Uterus (tissue), 4 donors: Measurements from ENCODE around the gene RNF111. TPM values are rescaled to one million over a fixed set of nuclear protein-coding genes. Genes with fewer than 3 reads are reported as not detected.

Experiments used
- DNase-seq, 2 donors: peaks; one replicate each; pipeline ENCODE4 v3.0.0-alpha.2; 2019 to 2020
- H3K27ac ChIP-seq, 2 donors: fragments of 200-600 bp; sonication (generic); 1 replicate in 1 of 2; 2 replicates in 1 of 2; pipeline ENCODE4 v1.5.1; 2016 to 2018
- H3K27me3 ChIP-seq, 2 donors: fragments of 200-600 bp; sonication (generic); one replicate each; pipeline ENCODE4 v1.5.1; 2018 to 2019; ENCODE audit warnings: control low read depth in 1 of 2
- H3K36me3 ChIP-seq, 2 donors: fragments of 200-600 bp; sonication (generic); one replicate each; pipeline ENCODE4 v1.5.1; 2019; ENCODE audit warnings: control low read depth in 1 of 2
- H3K4me1 ChIP-seq, 2 donors: fragments of 200-600 bp; sonication (generic); one replicate each; pipeline ENCODE4 v1.5.1; 2018 to 2019; ENCODE audit warnings: control low read depth in 1 of 2
- H3K4me3 ChIP-seq, 2 donors: fragments of 200-600 bp; sonication (generic); 1 replicate in 1 of 2; 2 replicates in 1 of 2; pipeline ENCODE4 v1.5.1; 2018 to 2019; ENCODE audit warnings: mild to moderate bottlenecking in 1 of 2
- H3K9me3 ChIP-seq, 2 donors: fragments of 200-600 bp; sonication (generic); one replicate each; pipeline ENCODE4 v1.5.1; 2019; ENCODE audit warnings: control low read depth in 1 of 2
- POLR2A ChIP-seq, 2 donors: fragments of 450-650 bp; IDR thresholded peaks; one replicate each; pipeline ENCODE4 v1.6.1; 2016; ENCODE audit warnings: antibody characterized with exemption in 2 of 2, mild to moderate bottlenecking in 1 of 2, moderate library complexity in 1 of 2
- intact Hi-C: fragments of 100-400 bp; cut with DNase I; formaldehyde crosslinking; loops from one replicate; pipeline ENCODE4 v1.15.1; 2023; ENCODE audit warnings: low total_unique reads
- total RNA-seq, 4 donors: library from RNA; depleted of rRNA in 3 of 4; stranded (reverse); fragments of >200 nt in 3 of 4; gene quantifications; one replicate each; pipeline versions ENCODE4 v1.1.0 to v1.2.4, GENCODE V29; 2014 to 2023
- TF ChIP-seq, protein P1 (sequence below), 4 experiments: fragments of 200-600 bp in 2 of 4; fragments of 450-650 bp in 2 of 4; sonication (generic) in 2 of 4; IDR thresholded peaks; one replicate each; pipeline ENCODE4 v1.5.1; 2016 to 2019; ENCODE audit warnings: antibody characterized with exemption in 4 of 4, mild to moderate bottlenecking in 2 of 4, moderate library complexity in 1 of 4
- donor health status: DM: yes; HTN: yes; CAD: no.

RNF111 gene
- total RNA-seq, 4 donors from 2014 or later = 25.9 to 43.9 (median 30.5) TPM

DNA sequence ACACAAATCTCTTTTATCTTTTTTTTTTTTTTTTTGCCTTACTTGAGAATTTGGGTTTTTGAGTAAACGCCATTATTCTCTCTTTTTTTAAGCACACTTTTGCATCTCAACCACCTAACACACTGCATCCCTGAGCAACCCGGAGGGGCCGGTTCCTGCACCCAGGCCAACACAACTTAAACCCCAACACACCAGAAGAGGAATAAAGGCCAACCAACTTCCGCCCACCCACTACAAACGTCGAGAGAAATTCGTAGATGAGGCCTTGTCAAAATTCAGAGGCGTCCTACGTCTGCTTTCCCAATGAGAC, 117.1 kb downstream of the RNF111 start:
- TF ChIP-seq, protein P1, sequence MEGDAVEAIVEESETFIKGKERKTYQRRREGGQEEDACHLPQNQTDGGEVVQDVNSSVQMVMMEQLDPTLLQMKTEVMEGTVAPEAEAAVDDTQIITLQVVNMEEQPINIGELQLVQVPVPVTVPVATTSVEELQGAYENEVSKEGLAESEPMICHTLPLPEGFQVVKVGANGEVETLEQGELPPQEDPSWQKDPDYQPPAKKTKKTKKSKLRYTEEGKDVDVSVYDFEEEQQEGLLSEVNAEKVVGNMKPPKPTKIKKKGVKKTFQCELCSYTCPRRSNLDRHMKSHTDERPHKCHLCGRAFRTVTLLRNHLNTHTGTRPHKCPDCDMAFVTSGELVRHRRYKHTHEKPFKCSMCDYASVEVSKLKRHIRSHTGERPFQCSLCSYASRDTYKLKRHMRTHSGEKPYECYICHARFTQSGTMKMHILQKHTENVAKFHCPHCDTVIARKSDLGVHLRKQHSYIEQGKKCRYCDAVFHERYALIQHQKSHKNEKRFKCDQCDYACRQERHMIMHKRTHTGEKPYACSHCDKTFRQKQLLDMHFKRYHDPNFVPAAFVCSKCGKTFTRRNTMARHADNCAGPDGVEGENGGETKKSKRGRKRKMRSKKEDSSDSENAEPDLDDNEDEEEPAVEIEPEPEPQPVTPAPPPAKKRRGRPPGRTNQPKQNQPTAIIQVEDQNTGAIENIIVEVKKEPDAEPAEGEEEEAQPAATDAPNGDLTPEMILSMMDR (IDR thresholded peaks at IDR 0.05) = no peak
- no peak for TF ChIP-seq POLR2A (IDR thresholded peaks at IDR 0.05)
- Histone ChIP-seq H3K4me3 (peak overlapping the region; percentile 47 to 51), H3K27ac (peak overlapping the region; percentile 46 to 53), H3K9me3 (no peaks in the 10 kb centered on the region), H3K4me1 (peaks cover 0 to 4% of the 10 kb centered on the region in 2 donors), H3K27me3 (no peaks in the 10 kb centered on the region), H3K36me3 (no peaks in the 10 kb centered on the region)
- intact Hi-C loops = no loop called here
- no peak for DNase-seq

DNA sequence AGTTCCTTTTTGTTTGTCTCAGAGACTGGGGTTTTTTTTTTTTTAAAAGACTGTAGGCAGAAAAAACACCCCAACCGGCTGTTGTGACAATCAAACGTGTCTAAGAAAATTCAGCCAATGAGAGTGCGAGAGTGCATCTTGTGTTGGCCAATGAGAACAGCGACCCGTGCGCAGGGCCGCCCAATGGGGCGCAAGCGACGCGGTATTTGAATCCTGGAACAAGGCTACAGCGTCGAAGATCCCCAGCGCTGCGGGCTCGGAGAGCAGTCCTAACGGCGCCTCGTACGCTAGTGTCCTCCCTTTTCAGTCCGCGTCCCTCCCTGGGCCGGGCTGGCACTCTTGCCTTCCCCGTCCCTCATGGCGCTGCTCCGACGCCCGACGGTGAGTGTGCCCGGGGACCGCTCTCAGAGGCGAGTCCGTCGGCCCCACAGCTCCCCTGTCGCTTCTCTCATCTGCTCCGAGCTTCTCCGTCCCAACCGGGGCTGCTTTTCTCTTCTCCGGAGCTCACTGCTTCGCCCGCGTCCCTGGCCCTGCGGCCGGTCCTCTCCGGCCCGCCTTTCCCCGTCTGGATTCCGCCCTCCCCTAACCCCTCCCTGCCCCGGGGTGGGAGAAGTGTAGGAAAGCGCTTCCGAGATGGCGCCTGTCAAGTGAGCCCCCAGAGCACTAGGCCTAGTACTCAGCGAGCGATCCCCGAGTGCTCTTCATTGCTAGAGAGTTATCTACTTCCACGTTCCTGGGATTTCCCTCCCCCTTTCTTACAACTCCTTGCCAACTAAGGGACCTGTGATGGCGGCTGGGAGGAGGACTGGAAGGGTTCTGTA, 117.7 kb downstream of the RNF111 start, which contains the start of gene CCNB2:
CCNB2 (plus strand) TSS at position 235 of the 821 bp plus-strand sequence; CDS start at position 358, 123 bp downstream.
- peak; percentile 77 to 78 for DNase-seq
- H3K27me3 ChIP-seq = no peaks in the 10 kb centered on the region
- H3K9me3 ChIP-seq = no peaks in the 10 kb centered on the region
- H3K4me1 ChIP-seq = peaks cover 0 to 4% of the 10 kb centered on the region in 2 donors
- H3K4me3 ChIP-seq = peak within 1 kb of the TSS; percentile 47 to 51
- peak within 1 kb of the TSS; percentile 46 to 53 for H3K27ac ChIP-seq
- H3K36me3 ChIP-seq = no peaks in the 10 kb centered on the region
- TF ChIP-seq, protein P1 (IDR thresholded peaks at IDR 0.05) = no peak
- no peak for TF ChIP-seq POLR2A (IDR thresholded peaks at IDR 0.05)
- intact Hi-C loops = no loop called here

DNA sequence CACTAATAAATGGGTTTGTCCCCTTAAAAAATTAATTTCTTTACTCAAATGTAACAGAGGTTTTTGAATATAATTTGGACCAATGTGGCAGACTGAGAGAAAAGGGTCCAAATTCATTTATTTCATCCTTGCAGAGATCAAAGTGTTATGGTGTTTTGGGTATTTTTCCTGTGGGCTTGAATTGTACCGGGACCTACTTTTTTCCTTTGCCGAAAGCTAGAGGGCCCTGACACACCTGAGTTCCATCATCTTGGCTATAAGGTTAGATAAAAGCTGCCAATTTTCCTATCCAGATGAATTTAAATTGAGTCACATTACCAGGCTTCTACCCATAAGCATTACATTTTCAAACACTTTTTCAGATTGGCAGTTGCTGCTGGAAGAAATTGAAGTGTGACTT, 118.4 kb downstream of the RNF111 start:
- H3K9me3 ChIP-seq = no peaks in the 10 kb centered on the region
- no peak overlapping the region for H3K4me3 ChIP-seq
- H3K36me3 ChIP-seq = no peaks in the 10 kb centered on the region
- intact Hi-C loops = no loop called here
- no peak for DNase-seq
- TF ChIP-seq POLR2A (IDR thresholded peaks at IDR 0.05) = no peak
- TF ChIP-seq, protein P1 (IDR thresholded peaks at IDR 0.05) = no peak
- H3K27ac ChIP-seq = no peak overlapping the region
- peaks cover 0 to 4% of the 10 kb centered on the region in 2 donors for H3K4me1 ChIP-seq
- no peaks in the 10 kb centered on the region for H3K27me3 ChIP-seq

DNA sequence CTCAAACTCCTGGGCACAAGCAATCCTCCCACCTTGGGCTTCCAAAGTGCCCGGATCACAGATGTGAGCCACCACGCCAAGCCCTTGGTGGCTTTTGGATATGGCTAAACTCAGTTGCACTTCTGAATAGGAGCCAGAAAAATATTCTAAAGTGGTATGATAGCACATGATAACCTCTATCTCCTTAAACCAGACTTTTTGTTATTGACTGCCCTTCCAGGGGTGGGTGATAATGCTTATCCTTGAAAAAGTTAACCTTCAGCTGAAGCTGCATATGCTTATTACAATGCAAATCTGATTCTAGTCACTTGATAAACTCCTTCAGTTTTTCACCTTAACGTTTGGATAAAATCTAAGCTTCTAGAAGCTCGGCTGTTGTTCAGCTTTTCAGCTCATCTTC, 123.8 kb downstream of the RNF111 start:
- H3K4me1 ChIP-seq = no peaks in the 10 kb centered on the region
- no peak overlapping the region for H3K4me3 ChIP-seq
- no peak overlapping the region for H3K27ac ChIP-seq
- TF ChIP-seq, protein P1 (IDR thresholded peaks at IDR 0.05) = no peak
- TF ChIP-seq POLR2A (IDR thresholded peaks at IDR 0.05) = no peak
- no peaks in the 10 kb centered on the region for H3K9me3 ChIP-seq
- no peaks in the 10 kb centered on the region for H3K27me3 ChIP-seq
- no peaks in the 10 kb centered on the region for H3K36me3 ChIP-seq
- intact Hi-C loops = no loop called here
- no peak for DNase-seq

DNA sequence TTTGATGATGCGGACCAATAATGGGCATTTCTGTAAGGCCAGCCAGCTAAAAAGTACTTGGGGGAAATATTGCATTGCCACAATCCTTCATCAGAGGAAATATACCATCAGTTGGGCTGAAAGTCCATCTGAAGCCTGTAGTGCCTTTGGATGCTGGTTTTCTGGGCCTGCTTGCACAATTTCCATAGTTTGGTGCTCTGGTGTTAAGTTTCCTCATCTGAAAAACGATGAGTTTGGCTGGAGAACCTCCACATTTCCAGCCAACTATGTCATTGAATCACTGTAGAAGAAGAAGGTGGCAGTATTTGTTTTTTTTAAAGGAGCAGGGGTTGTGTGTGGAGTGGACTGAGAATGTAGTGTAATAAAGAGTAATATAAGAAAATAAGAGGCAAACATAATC, 127.6 kb downstream of the RNF111 start:
- H3K4me1 ChIP-seq = no peaks in the 10 kb centered on the region
- intact Hi-C loops = no loop called here
- TF ChIP-seq, protein P1 (IDR thresholded peaks at IDR 0.05) = no peak
- no peak for TF ChIP-seq POLR2A (IDR thresholded peaks at IDR 0.05)
- H3K27me3 ChIP-seq = no peaks in the 10 kb centered on the region
- H3K4me3 ChIP-seq = no peak overlapping the region
- no peaks in the 10 kb centered on the region for H3K9me3 ChIP-seq
- H3K36me3 ChIP-seq = no peaks in the 10 kb centered on the region
- DNase-seq = no peak
- no peak overlapping the region for H3K27ac ChIP-seq
